K562 (cell line): ENCODE results near the gene SMIM21. TPM values are rescaled to one million over a fixed set of nuclear protein-coding genes. Genes with fewer than 3 reads are reported as not detected.

Experiments used
- ATAC-seq: fragments of 200-7000 bp; cut with Tn5 transposase; 3 replicates; pipeline ENCODE4 v1.9.1; 2020; ENCODE audit warnings: moderate library complexity
- BruUV-seq: library from RNA; stranded (reverse); fragments of 400-500 nt; replicated peaks from 2 replicates; lab custom pipeline; 2021; lab: Mats Ljungman, UMichigan
- CTCF ChIA-PET: fragments of 300-600 bp; formaldehyde crosslinking; extraction: SDS; loops from one replicate; lab custom pipeline; 2021; ENCODE audit warnings: low intra/inter-chr PET ratio; lab: Yijun Ruan, JAX
- POLR2A ChIA-PET: fragments of 300-600, 350-650 bp; sonication (Branson Sonifier 250); formaldehyde crosslinking; extraction: SDS; loops from one replicate; lab custom pipeline; 2021; ENCODE audit warnings: antibody characterized with exemption, inconsistent platforms; lab: Yijun Ruan, JAX
- DNase-seq, 4 experiments: peaks; one replicate each; pipeline versions ENCODE4 v3.0.0 to v3.0.0-alpha.2; 2011 to 2018; ENCODE audit warnings: low spot score in 3 of 4, mixed read lengths in 3 of 4; ENCODE audit errors: extremely low read depth in 1 of 4
- FAIRE-seq: peaks from 2 replicates; lab custom pipeline; 2011; peaks lifted over from hg19 to GRCh38; lab: Jason Lieb, UNC
- H2AFZ ChIP-seq: 2 replicates; pipeline ENCODE4 v1.6.0; 2011; ENCODE audit warnings: low read depth, low read length, control low read depth, inconsistent platforms
- H3K27ac ChIP-seq: fragments of 200-600 bp; 3 replicates; pipeline ENCODE4 v1.8.0; 2011; ENCODE audit warnings: low read depth, mild to moderate bottlenecking, control low read depth, inconsistent platforms, low read length, moderate library complexity, mixed read lengths; ENCODE audit errors: extremely low read depth
- H3K27me3 ChIP-seq, 2 experiments: fragments of 300-600 bp in 1 of 2; 2 replicates in 1 of 2; 3 replicates in 1 of 2; pipeline versions ENCODE4 v1.6.0 to v1.8.0; 2011; ENCODE audit warnings: inconsistent platforms in 2 of 2, low read length in 2 of 2, mild to moderate bottlenecking in 1 of 2, mixed read lengths in 1 of 2, moderate library complexity in 1 of 2; ENCODE audit not compliant: control insufficient read depth in 2 of 2, insufficient read depth in 2 of 2
- H3K36me3 ChIP-seq: fragments of 300-600 bp; 3 replicates; pipeline ENCODE4 v1.8.0; 2011; ENCODE audit warnings: mild to moderate bottlenecking, low read length, inconsistent platforms; ENCODE audit not compliant: control insufficient read depth, insufficient read depth
- H3K4me1 ChIP-seq, 2 experiments: fragments of 200-600 bp in 1 of 2; replicated peaks in 1 of 2; 2 replicates in 1 of 2; 3 replicates in 1 of 2; pipeline versions ENCODE4 v1.5.1 to v1.8.0; 2011; ENCODE audit warnings: inconsistent platforms in 2 of 2, low read length in 2 of 2, mild to moderate bottlenecking in 1 of 2, mixed read lengths in 1 of 2, moderate library complexity in 1 of 2; ENCODE audit not compliant: control insufficient read depth in 2 of 2, insufficient read depth in 2 of 2
- H3K4me2 ChIP-seq: 2 replicates; pipeline ENCODE4 v1.6.1; 2011; ENCODE audit warnings: low read length, control low read depth, inconsistent platforms, mixed read lengths; ENCODE audit not compliant: insufficient read depth
- H3K4me3 ChIP-seq: fragments of 200-600 bp; sonication (generic), shearing (Covaris generic); 2 replicates; pipeline ENCODE4 v1.5.1; 2016; ENCODE audit warnings: control low read depth, inconsistent platforms
- H3K79me2 ChIP-seq: fragments of 200-600 bp; 3 replicates; pipeline ENCODE4 v1.8.0; 2011; ENCODE audit warnings: low read length, inconsistent platforms; ENCODE audit not compliant: control insufficient read depth, insufficient read depth
- H3K9ac ChIP-seq, 2 experiments: 2 replicates each; pipeline versions ENCODE4 v1.6.0 to v1.6.1; 2011; ENCODE audit warnings: low read depth in 2 of 2, low read length in 2 of 2, control low read depth in 1 of 2, inconsistent platforms in 1 of 2, mild to moderate bottlenecking in 1 of 2, mixed read lengths in 1 of 2; ENCODE audit not compliant: insufficient read depth in 1 of 2
- H3K9me1 ChIP-seq: one replicate; pipeline ENCODE4 v1.6.0; 2011; ENCODE audit warnings: inconsistent platforms, mild to moderate bottlenecking, low read length, moderate library complexity; ENCODE audit not compliant: control insufficient read depth, insufficient read depth
- H3K9me3 ChIP-seq: replicated peaks from 2 replicates; pipeline ENCODE4 v1.5.1; 2011; ENCODE audit warnings: low read depth, low read length, inconsistent platforms; ENCODE audit not compliant: control insufficient read depth, insufficient read depth
- H4K20me1 ChIP-seq: replicated peaks from 2 replicates; pipeline ENCODE4 v1.6.1; 2011; ENCODE audit warnings: low read length, inconsistent platforms, mixed read lengths; ENCODE audit not compliant: control insufficient read depth, insufficient read depth
- CREB5 ChIP-seq: fragments of 250-450 bp; sonication (Bioruptor Pico); IDR thresholded peaks from 2 replicates; pipeline ENCODE4 v1.5.0; 2020; ENCODE audit warnings: mild to moderate bottlenecking
- ETS2 ChIP-seq: IDR thresholded peaks from 2 replicates; pipeline ENCODE4 v1.6.1; 2016; ENCODE audit warnings: borderline replicate concordance, missing genetic modification characterization, mild to moderate bottlenecking, moderate library complexity, missing compliant biosample characterization; ENCODE audit not compliant: poor library complexity, severe bottlenecking
- ETV1 ChIP-seq: fragments of 450-650 bp; conservative IDR thresholded peaks from 2 replicates; pipeline ENCODE4 v1.6.1; 2016; ENCODE audit warnings: missing genetic modification characterization, control low read depth, low read depth, missing compliant biosample characterization
- HOXB6 ChIP-seq: fragments of 250-450 bp; sonication (Bioruptor Pico); IDR thresholded peaks from 2 replicates; pipeline ENCODE4 v1.5.1; 2022; ENCODE audit warnings: mild to moderate bottlenecking, borderline replicate concordance
- PHTF2 ChIP-seq: fragments of 250-450 bp; sonication (Bioruptor Pico); IDR thresholded peaks from 2 replicates; pipeline ENCODE4 v1.5.0; 2021; ENCODE audit warnings: mild to moderate bottlenecking
- POLR3A ChIP-seq: IDR thresholded peaks from 2 replicates; pipeline ENCODE4 v1.6.1; 2011; ENCODE audit warnings: borderline replicate concordance, mild to moderate bottlenecking, moderate library complexity; ENCODE audit not compliant: insufficient read length, insufficient read depth; ENCODE audit errors: extremely low read depth
- SETDB1 ChIP-seq: IDR thresholded peaks from one replicate; pipeline ENCODE4 v1.6.1; 2012; ENCODE audit warnings: low read length, control low read depth, inconsistent platforms
- ZSCAN29 ChIP-seq: fragments of 450-650 bp; IDR thresholded peaks from 2 replicates; pipeline ENCODE4 v1.6.1; 2017
- ZSCAN32 ChIP-seq: fragments of 450-650 bp; formaldehyde crosslinking; IDR thresholded peaks from 2 replicates; pipeline ENCODE4 v1.4.0; 2020; ENCODE audit warnings: mild to moderate bottlenecking, moderate library complexity
- WGBS: fragments of 100-300 bp; shearing (Covaris generic); methylation state at CpG from one replicate; pipeline ENCODE4 v1.1.6; 2016; ENCODE audit warnings: low coverage, mixed read lengths; ENCODE audit not compliant: insufficient coverage; ENCODE audit errors: missing lambda C conversion rate; 5-methylcytosine and 5-hydroxymethylcytosine counted together
- in situ Hi-C: fragments of 300-500 bp; cut with MboI; formaldehyde crosslinking; loops from 4 replicates; pipeline ENCODE4 v1.15.0; 2018; ENCODE audit warnings: inconsistent platforms, mixed read lengths
- intact Hi-C: fragments of 100-400 bp; cut with micrococcal nuclease; formaldehyde crosslinking; loops from 2 replicates; pipeline ENCODE4 v1.14.2; 2022
- polyA plus RNA-seq, 8 experiments: library from polyadenylated mRNA; depleted of rRNA in 4 of 8; stranded (reverse) in 5 of 8; unstranded in 3 of 8; fragments of >200 nt; fragmentation: Nextera tagmentation in 2 of 8; fragmentation: Illumina TruSeq in 1 of 8; extraction: Ambion mirVana in 2 of 8; extraction: Trizol in 1 of 8; gene quantifications; 2 replicates each; pipeline versions ENCODE4 v1.2.1 to v1.2.3, GENCODE V29; 2011 to 2014; ENCODE audit warnings: inconsistent platforms in 1 of 8, missing spikeins in 1 of 8
- total RNA-seq, 7 experiments: library from RNA; depleted of rRNA in 6 of 7; stranded (reverse); fragments of >200 nt in 6 of 7; fragmentation: Illumina TruSeq in 2 of 7; extraction: Trizol in 2 of 7; gene quantifications; 2 replicates each; pipeline versions ENCODE4 v1.2.1 to v1.2.3, GENCODE V29; 2011 to 2021; ENCODE audit warnings: low replicate concordance in 1 of 7

SMIM21 gene
- total and polyA plus RNA-seq, 9 of the 15 experiments (the other 6 are each of a cell fraction or from before 2014, with no cell fraction given), result not detected

- Histone ChIP-seq H3K4me2 (no peak overlapping the region), H4K20me1 (no peaks in the 10 kb centered on the region), H3K9me1 (no peaks in the 10 kb centered on the region), H3K27ac (no peak overlapping the region), H3K4me1 (no peaks in the 10 kb centered on the region), H3K4me3 (no peak overlapping the region), H3K9me3 (no peaks in the 10 kb centered on the region), H3K79me2 (no peaks in the 10 kb centered on the region), H3K9ac (no peak overlapping the region), H2AFZ (no peak overlapping the region), H3K27me3 (no peaks in the 10 kb centered on the region), H3K36me3 (no peaks in the 10 kb centered on the region)
- FAIRE-seq, result no peak
- DNase-seq, result no peak
- WGBS, result 0% methylated on average over 10 of the region's 10 CpGs
- intact Hi-C loops, result no loop called here
- TF ChIP-seq ZSCAN29 (no peak), HOXB6 (CRISPR knock-in tag) (no peak)
- in situ Hi-C loops, result no loop called here
- CTCF ChIA-PET, result no interaction called here
- no peak for ATAC-seq
- BruUV-seq, result no TSS peak
- POLR2A ChIA-PET, result no interaction called here
Measured at GRCh38 chr18:75392226-75392578, 35.3 kb downstream of the SMIM21 start.

GRCh38 chr18:75391279-75392225 lies 36.0 kb downstream of the SMIM21 start:
- Histone ChIP-seq H4K20me1 (no peaks in the 10 kb centered on the region), H3K9me3 (no peaks in the 10 kb centered on the region), H3K36me3 (no peaks in the 10 kb centered on the region), H3K4me3 (no peak overlapping the region), H3K4me2 (no peak overlapping the region), H3K4me1 (no peaks in the 10 kb centered on the region), H3K9ac (no peak overlapping the region), H3K9me1 (no peaks in the 10 kb centered on the region), H3K79me2 (no peaks in the 10 kb centered on the region), H3K27ac (no peak overlapping the region), H3K27me3 (no peaks in the 10 kb centered on the region), H2AFZ (no peak overlapping the region)
- FAIRE-seq, result no peak
- BruUV-seq, result no TSS peak
- under 1% methylated on average over 19 of the region's 21 CpGs for WGBS
- POLR2A ChIA-PET, result interaction anchor here (0.6 kb wide), 1 partner anchor 944 kb away, joined by 3 read pairs; no protein-coding TSS in a partner anchor
- intact Hi-C loops (no loop called here), in situ Hi-C loops (no loop called here)
- no peak for DNase-seq
- CTCF ChIA-PET, result no interaction called here
- no peak for ATAC-seq
- TF ChIP-seq ETV1, result no peak
- no peak for TF ChIP-seq PHTF2 (CRISPR knock-in tag)
- TF ChIP-seq POLR3A, result no peak
- TF ChIP-seq SETDB1, result no peak
- no peak for TF ChIP-seq ZSCAN32
- no peak for TF ChIP-seq CREB5 (CRISPR knock-in tag)
- TF ChIP-seq ETS2, result no peak
